ENCODE measurements around the gene CDKL4. TPM values are rescaled to one million over a fixed set of nuclear protein-coding genes. Genes with fewer than 3 reads are reported as not detected.

The CDKL4 gene
- total and polyA plus RNA-seq, 2 of the 13 experiments (the other 11 are each of a cell fraction or from before 2014, with no cell fraction given): 0.29 to 0.50 TPM

DNA sequence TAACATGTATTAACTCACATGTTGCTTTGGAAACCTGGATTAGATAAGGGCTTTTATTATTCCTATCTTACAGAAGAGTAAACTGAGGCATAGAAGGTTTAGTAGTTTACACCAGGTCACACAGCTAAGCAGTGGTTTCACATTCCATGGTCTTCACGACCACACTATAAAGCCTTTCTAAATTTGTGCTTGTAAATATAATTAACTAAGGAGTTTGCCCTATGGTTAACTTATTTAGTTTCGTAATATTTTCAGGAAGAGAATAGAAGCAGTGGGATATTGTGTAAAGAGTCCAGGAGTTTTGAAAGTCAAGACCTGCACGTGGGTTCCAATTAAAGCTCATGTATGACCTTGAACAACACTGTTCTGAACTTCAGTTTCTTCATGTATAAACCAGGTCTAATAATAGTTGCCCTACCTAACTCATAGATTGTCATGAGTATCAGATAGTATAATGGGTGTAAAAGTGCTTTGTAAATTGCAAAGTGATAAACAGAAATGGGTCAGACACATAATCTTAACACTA is 103.4 kb downstream of the CDKL4 start (continued):
- TF ChIP-seq ZNF670 (CRISPR knock-in tag; IDR thresholded peaks at IDR 0.05; ENCODE audit: borderline replicate concordance) (no peak), ATF7-NPFF (CRISPR knock-in tag; IDR thresholded peaks at IDR 0.05; ENCODE audit: low read depth) (no peak), TCF12 (IDR thresholded peaks at IDR 0.05) (no peak), TCF12 (CRISPR knock-in tag; IDR thresholded peaks at IDR 0.05) (no peak), EHMT2 (IDR thresholded peaks at IDR 0.05; ENCODE audit: borderline replicate concordance, low read depth, low read length) (no peak), ZNF383 (CRISPR knock-in tag; IDR thresholded peaks at IDR 0.05; ENCODE audit: borderline replicate concordance) (no peak), ZMYM3 (CRISPR knock-in tag; IDR thresholded peaks at IDR 0.05) (no peak), ZNF572 (CRISPR knock-in tag; IDR thresholded peaks at IDR 0.05) (no peak), IRX3 (CRISPR knock-in tag; IDR thresholded peaks at IDR 0.05; ENCODE audit: borderline replicate concordance, low read depth) (no peak), MEF2D (CRISPR knock-in tag; IDR thresholded peaks at IDR 0.05) (peak; percentile 99)
- TF ChIP-seq, protein P1, sequence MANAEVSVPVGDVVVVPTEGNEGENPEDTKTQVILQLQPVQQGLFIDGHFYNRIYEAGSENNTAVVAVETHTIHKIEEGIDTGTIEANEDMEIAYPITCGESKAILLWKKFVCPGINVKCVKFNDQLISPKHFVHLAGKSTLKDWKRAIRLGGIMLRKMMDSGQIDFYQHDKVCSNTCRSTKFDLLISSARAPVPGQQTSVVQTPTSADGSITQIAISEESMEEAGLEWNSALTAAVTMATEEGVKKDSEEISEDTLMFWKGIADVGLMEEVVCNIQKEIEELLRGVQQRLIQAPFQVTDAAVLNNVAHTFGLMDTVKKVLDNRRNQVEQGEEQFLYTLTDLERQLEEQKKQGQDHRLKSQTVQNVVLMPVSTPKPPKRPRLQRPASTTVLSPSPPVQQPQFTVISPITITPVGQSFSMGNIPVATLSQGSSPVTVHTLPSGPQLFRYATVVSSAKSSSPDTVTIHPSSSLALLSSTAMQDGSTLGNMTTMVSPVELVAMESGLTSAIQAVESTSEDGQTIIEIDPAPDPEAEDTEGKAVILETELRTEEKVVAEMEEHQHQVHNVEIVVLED (CRISPR knock-in tag; IDR thresholded peaks at IDR 0.05; ENCODE audit: borderline replicate concordance): no peak
- TF ChIP-seq, protein P2, sequence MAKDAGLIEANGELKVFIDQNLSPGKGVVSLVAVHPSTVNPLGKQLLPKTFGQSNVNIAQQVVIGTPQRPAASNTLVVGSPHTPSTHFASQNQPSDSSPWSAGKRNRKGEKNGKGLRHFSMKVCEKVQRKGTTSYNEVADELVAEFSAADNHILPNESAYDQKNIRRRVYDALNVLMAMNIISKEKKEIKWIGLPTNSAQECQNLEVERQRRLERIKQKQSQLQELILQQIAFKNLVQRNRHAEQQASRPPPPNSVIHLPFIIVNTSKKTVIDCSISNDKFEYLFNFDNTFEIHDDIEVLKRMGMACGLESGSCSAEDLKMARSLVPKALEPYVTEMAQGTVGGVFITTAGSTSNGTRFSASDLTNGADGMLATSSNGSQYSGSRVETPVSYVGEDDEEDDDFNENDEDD (CRISPR knock-in tag; IDR thresholded peaks at IDR 0.05; ENCODE audit: borderline replicate concordance): no peak
- TF ChIP-seq, protein P3, sequence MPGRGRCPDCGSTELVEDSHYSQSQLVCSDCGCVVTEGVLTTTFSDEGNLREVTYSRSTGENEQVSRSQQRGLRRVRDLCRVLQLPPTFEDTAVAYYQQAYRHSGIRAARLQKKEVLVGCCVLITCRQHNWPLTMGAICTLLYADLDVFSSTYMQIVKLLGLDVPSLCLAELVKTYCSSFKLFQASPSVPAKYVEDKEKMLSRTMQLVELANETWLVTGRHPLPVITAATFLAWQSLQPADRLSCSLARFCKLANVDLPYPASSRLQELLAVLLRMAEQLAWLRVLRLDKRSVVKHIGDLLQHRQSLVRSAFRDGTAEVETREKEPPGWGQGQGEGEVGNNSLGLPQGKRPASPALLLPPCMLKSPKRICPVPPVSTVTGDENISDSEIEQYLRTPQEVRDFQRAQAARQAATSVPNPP (CRISPR knock-in tag; IDR thresholded peaks at IDR 0.05): no peak
- TF ChIP-seq, protein P4, sequence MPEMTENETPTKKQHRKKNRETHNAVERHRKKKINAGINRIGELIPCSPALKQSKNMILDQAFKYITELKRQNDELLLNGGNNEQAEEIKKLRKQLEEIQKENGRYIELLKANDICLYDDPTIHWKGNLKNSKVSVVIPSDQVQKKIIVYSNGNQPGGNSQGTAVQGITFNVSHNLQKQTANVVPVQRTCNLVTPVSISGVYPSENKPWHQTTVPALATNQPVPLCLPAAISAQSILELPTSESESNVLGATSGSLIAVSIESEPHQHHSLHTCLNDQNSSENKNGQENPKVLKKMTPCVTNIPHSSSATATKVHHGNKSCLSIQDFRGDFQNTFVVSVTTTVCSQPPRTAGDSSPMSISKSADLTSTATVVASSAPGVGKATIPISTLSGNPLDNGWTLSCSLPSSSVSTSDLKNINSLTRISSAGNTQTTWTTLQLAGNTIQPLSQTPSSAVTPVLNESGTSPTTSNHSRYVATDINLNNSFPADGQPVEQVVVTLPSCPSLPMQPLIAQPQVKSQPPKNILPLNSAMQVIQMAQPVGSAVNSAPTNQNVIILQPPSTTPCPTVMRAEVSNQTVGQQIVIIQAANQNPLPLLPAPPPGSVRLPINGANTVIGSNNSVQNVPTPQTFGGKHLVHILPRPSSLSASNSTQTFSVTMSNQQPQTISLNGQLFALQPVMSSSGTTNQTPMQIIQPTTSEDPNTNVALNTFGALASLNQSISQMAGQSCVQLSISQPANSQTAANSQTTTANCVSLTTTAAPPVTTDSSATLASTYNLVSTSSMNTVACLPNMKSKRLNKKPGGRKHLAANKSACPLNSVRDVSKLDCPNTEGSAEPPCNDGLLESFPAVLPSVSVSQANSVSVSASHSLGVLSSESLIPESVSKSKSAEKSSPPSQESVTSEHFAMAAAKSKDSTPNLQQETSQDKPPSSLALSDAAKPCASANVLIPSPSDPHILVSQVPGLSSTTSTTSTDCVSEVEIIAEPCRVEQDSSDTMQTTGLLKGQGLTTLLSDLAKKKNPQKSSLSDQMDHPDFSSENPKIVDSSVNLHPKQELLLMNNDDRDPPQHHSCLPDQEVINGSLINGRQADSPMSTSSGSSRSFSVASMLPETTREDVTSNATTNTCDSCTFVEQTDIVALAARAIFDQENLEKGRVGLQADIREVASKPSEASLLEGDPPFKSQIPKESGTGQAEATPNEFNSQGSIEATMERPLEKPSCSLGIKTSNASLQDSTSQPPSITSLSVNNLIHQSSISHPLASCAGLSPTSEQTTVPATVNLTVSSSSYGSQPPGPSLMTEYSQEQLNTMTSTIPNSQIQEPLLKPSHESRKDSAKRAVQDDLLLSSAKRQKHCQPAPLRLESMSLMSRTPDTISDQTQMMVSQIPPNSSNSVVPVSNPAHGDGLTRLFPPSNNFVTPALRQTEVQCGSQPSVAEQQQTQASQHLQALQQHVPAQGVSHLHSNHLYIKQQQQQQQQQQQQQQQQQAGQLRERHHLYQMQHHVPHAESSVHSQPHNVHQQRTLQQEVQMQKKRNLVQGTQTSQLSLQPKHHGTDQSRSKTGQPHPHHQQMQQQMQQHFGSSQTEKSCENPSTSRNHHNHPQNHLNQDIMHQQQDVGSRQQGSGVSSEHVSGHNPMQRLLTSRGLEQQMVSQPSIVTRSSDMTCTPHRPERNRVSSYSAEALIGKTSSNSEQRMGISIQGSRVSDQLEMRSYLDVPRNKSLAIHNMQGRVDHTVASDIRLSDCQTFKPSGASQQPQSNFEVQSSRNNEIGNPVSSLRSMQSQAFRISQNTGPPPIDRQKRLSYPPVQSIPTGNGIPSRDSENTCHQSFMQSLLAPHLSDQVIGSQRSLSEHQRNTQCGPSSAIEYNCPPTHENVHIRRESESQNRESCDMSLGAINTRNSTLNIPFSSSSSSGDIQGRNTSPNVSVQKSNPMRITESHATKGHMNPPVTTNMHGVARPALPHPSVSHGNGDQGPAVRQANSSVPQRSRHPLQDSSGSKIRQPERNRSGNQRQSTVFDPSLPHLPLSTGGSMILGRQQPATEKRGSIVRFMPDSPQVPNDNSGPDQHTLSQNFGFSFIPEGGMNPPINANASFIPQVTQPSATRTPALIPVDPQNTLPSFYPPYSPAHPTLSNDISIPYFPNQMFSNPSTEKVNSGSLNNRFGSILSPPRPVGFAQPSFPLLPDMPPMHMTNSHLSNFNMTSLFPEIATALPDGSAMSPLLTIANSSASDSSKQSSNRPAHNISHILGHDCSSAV (CRISPR knock-in tag; IDR thresholded peaks at IDR 0.05; ENCODE audit: borderline replicate concordance): no peak
- TF ChIP-seq, protein P5, sequence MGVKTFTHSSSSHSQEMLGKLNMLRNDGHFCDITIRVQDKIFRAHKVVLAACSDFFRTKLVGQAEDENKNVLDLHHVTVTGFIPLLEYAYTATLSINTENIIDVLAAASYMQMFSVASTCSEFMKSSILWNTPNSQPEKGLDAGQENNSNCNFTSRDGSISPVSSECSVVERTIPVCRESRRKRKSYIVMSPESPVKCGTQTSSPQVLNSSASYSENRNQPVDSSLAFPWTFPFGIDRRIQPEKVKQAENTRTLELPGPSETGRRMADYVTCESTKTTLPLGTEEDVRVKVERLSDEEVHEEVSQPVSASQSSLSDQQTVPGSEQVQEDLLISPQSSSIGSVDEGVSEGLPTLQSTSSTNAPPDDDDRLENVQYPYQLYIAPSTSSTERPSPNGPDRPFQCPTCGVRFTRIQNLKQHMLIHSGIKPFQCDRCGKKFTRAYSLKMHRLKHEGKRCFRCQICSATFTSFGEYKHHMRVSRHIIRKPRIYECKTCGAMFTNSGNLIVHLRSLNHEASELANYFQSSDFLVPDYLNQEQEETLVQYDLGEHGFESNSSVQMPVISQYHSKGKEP (CRISPR knock-in tag; IDR thresholded peaks at IDR 0.05): no peak

All from HepG2 (cell line).